Muscle of arm (tissue), 12 donors: Measurements from ENCODE around the gene GNG11. TPM values are rescaled to one million over a fixed set of nuclear protein-coding genes. Genes with fewer than 3 reads are reported as not detected.
"Not testable (repeated sequence)": the region's sequence is repeated elsewhere in the genome, so short reads cannot be mapped to it uniquely, and the experiment has no call there.

ENCODE experiments used
- DNase-seq: peaks from one replicate; pipeline ENCODE4 v3.0.0-alpha.2; 2013
- polyA plus RNA-seq, 12 donors: library from polyadenylated mRNA; unstranded; fragments of 120-200 nt; gene quantifications; one replicate each; pipeline ENCODE4 v1.2.1, GENCODE V29; 2013; ENCODE audit not compliant: insufficient read length in 12 of 12

Gene GNG11
- polyA plus RNA-seq, 12 donors, result 27.1 to 40.9 (median 30.9) TPM; not detected in 1

DNA sequence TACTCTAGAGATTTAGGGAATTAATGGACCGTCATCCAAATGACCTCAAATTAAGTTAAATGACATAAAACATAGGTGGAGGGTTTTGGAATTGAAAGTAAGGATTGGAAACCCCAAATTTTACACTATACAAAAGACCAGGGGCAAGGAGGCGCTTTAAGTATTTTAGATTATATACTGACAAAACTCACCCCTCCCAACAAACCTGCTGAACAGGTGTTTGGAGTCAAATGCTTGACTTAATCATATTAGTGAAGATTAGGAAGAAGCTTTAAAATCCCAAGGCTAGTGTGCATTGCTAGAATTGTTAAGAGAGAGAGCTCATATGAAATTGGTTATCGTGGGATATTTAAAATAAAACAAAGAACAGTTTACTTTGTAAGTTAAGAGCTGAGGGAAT, 15.3 kb upstream of the GNG11 start, which contains the start of gene GNGT1:
Gene GNGT1 (plus strand): TSS at position 301 of the 400 bp plus-strand sequence. CDS start 180 bp downstream, outside the sequence.
- no peak for DNase-seq

GRCh38 chr7:93910076-93910994, 11.2 kb upstream of the GNG11 start:
- DNase-seq, result no peak

- not testable (repeated sequence) for DNase-seq
These were observed 10.3 kb upstream of the GNG11 start for GRCh38 chr7:93911242-93911641.

GRCh38 chr7:93911661-93912060, 9.9 kb upstream of the GNG11 start:
- DNase-seq, result not testable (repeated sequence)

DNA sequence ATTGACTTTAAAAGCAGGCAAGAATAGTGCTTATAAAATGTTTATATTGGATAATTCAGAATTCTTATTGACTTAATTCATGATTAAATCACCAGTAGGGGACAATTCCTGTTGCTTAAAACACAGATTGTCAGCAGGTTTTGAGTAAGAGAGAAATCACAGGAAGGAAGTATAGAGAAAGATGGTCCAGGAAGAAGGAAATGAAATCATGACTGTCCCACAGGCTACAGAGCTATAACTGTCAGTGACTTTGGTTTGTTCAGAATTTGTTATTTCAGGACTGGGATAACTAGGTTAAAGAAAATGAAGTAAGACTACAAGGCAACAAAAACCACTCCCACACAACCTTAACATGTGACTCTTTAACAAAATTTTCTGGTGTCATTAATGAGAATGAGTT, 8.3 kb upstream of the GNG11 start:
- DNase-seq, result no peak

DNA sequence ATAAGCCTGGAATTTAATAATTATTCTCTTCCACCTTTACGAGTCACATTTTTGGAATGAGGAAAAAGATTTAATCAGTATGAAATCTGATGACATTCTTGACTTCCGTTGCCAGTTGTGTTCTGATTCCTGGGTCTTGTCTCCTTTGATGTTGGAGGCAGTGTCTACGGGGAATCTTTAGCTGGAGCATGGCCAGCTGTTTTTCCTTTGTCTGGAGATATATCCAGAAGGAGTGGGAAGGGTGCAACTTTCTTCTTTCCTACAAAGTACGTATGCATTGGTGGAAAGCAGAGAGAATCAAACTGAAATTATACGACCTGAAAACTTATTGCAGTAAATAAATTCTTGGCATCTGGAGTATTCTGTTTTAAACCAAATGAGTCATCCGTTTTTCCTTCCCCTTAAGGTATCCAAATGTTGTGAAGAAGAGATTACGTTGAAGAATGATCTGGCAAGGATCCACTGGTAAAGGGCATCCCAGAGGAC, 6.9 kb upstream of the GNG11 start:
- DNase-seq, result no peak

GRCh38 chr7:93915206-93915842, 6.2 kb upstream of the GNG11 start:
- DNase-seq, result not testable (repeated sequence)

DNA sequence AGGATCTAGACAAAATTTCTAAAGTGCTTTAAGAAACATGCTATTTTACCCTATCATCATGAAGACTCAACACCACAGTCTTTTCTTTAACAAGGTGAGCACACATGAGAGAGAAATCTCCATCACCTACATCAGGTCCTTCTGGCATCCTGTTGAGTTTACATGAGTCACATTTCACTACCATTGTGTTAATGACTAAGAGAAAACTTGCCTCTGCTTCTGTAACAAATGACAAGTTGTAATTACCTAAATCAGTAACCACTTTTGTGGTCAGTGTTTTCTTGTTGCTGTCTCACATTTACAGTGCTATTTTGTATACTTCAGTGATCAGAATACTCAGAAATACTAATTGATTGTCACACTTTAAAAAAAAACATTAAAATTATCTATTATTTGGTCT, 5.6 kb upstream of the GNG11 start:
- not testable (repeated sequence) for DNase-seq

GRCh38 chr7:93916315-93916714, 5.2 kb upstream of the GNG11 start:
- not testable (repeated sequence) for DNase-seq

- DNase-seq, result peak; percentile 42
These were observed 896 bp upstream of the GNG11 start for GRCh38 chr7:93920496-93921182.

GRCh38 chr7:93921186-93921585, 349 bp upstream of the GNG11 start:
- DNase-seq, result no peak

- DNase-seq, result peak; percentile 75
These were observed 1.8 kb downstream of the GNG11 start for GRCh38 chr7:93923296-93923695.

DNA sequence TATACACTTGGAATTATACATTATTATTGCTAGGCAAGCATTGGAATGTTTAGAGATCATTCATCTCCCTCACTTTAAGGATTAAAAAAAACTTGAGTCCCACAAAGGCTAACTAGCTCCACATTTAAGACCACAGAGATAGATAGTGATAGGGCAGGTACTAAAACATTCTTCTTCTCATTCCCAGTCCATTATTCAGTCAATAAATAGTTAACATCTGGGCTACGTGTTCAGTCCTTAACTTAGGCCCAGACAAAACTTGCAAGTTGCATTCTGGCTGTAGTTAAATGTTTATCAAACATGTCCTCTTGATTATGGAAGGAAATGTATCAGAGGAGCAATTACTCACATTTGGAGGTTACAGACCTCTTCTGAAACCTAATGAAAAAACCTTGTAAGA, 2.4 kb downstream of the GNG11 start:
- no peak for DNase-seq

GRCh38 chr7:93926800-93927199, 5.3 kb downstream of the GNG11 start:
- no peak for DNase-seq

GRCh38 chr7:93927585-93927984, 6.0 kb downstream of the GNG11 start:
- peak; percentile 73 for DNase-seq

GRCh38 chr7:93931655-93932054, 10.1 kb downstream of the GNG11 start:
- DNase-seq, result no peak

DNA sequence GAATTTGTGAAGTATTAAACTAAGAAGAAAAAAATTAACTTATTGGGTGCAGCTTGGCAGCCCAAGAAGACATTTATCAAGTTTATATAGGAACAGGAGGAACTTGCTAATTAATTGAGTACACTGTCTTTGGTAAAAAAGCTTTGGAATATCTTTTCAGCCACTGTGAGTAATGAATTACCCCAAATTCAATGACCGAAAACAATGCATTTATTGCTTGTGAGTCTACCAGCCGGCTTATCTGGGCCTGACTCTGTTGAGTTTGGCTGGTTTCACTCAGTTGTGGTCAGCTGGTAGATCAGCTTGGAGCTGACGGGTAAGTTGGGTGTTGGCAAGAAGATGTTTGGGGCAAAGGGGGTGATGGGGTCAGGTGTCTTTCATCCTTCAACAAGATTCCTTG, 11.6 kb downstream of the GNG11 start:
- no peak for DNase-seq

GRCh38 chr7:93935102-93935501, 13.6 kb downstream of the GNG11 start:
- no peak for DNase-seq

DNA sequence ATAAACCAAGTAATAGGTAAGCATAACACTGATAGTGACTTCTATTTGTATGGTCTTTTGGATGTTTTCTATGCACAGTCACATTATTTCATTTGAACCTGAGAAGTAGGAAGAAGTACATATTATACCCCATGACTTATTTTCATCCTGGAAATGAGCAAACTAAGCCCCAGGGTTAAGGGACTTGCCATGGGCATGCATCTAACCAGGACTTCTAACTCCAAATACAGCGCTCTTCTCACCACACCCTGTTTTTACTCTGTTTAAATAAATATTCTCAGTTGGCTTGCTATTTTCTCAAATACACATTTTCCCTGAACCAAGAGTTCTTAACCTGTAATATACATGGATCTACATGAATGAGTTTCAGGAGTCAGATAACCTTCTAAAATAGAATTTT, 16.3 kb downstream of the GNG11 start:
- no peak for DNase-seq

DNA sequence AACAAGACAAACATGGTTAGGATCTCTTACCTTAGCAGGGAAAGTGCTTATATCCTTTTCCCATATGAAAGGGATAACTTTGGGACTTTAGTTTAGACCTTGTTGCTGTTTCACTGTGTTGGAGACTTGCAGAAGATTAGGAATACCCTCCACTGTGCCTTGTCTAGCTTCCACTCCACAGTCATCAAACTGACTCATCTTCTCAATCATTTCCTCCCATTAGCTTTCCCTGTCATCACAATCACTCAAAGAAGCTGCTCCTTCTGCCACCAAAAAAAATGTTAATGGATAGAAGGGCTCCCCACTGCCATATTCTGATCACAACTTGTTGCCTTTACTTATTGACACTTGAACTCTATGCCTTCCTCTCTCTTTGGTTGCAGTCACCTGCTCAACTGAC, 16.8 kb downstream of the GNG11 start:
- DNase-seq, result no peak

GRCh38 chr7:93941945-93942344, 20.4 kb downstream of the GNG11 start:
- DNase-seq, result no peak

DNA sequence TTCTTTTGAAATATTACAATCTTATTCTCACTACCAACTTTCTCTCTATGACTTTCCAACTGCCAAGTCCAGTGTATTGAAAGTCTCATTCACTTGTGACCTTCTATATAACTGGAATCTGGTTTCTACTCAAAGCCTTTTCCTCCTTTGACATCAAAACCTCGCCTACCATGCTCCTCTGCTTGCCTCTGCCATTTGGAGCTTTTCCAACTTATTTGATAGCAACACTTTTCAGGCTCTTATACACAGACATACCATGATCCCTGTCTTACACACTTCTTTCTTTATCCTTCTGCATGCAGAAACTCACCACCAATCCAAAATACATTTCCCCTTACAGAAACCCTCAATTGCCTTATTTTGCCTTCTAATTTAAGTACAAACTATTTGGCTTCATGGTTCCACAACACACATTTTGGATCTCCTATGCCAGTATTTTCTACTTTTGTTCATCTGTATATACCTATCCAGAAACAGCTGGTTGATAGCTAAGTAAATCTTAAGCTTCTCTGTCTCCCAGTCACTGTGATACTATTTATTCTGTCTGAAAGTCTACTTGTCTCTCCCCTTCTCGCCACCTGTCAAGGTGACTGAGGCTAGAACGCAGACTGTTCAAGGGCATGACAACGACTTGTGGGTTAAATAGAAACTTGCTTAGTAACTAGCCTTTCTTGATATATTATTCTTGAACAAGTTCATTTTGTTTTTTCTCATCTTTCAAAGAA, 22.4 kb downstream of the GNG11 start:
- no peak for DNase-seq
